Panc1 (cell line): ENCODE data around the gene KCNJ11. TPM values are rescaled to one million over a fixed set of nuclear protein-coding genes. Genes with fewer than 3 reads are reported as not detected.

ENCODE experiments used
- ATAC-seq: fragments of 200-7000 bp; cut with Tn5 transposase; 2 replicates; pipeline ENCODE4 v1.9.1; 2020; ENCODE audit warnings: mild to moderate bottlenecking, moderate library complexity
- BruUV-seq: library from RNA; stranded (reverse); fragments of 400-500 nt; replicated peaks from 2 replicates; lab custom pipeline; 2021; lab: Mats Ljungman, UMichigan
- CTCF ChIA-PET: fragments of 300-600 bp; sonication (Branson Sonifier 250); formaldehyde crosslinking; loops from one replicate; lab custom pipeline; 2022; ENCODE audit warnings: antibody characterized with exemption; lab: Charles Lee
- POLR2A ChIA-PET: fragments of 300-600 bp; sonication (Branson Sonifier 250); formaldehyde crosslinking; loops from one replicate; lab custom pipeline; 2022; ENCODE audit warnings: antibody characterized with exemption; lab: Charles Lee
- DNase-seq: peaks from one replicate; pipeline ENCODE4 v3.0.0-alpha.2; 2010; ENCODE audit warnings: low read depth, low spot score
- H3K27ac ChIP-seq: 2 replicates; pipeline ENCODE4 v1.5.1; 2011; ENCODE audit warnings: mild to moderate bottlenecking, low read length, inconsistent platforms
- H3K27me3 ChIP-seq: fragments of 200-500 bp; sonication (Bioruptor generic); 2 replicates; pipeline ENCODE4 v1.6.0; 2014; ENCODE audit warnings: low read length, inconsistent platforms; ENCODE audit not compliant: control insufficient read depth, insufficient read depth
- H3K36me3 ChIP-seq: fragments of 200-500 bp; sonication (Bioruptor generic); 2 replicates; pipeline ENCODE4 v1.5.1; 2014; ENCODE audit warnings: inconsistent platforms, mild to moderate bottlenecking, low read length, moderate library complexity; ENCODE audit not compliant: control insufficient read depth, insufficient read depth
- H3K4me1 ChIP-seq: 2 replicates; pipeline ENCODE4 v1.5.1; 2011; ENCODE audit warnings: inconsistent platforms, mild to moderate bottlenecking, low read length, moderate library complexity; ENCODE audit not compliant: control insufficient read depth, insufficient read depth
- H3K4me3 ChIP-seq, 2 experiments: 2 replicates each; pipeline ENCODE4 v1.5.1; 2011 to 2012; ENCODE audit warnings: low read depth in 2 of 2, low read length in 2 of 2, mild to moderate bottlenecking in 2 of 2, inconsistent platforms in 1 of 2, moderate library complexity in 1 of 2
- H3K9me3 ChIP-seq: fragments of 200-500 bp; sonication (Bioruptor generic); 2 replicates; pipeline ENCODE4 v1.5.1; 2014; ENCODE audit warnings: low read depth, mild to moderate bottlenecking, inconsistent platforms, low read length, moderate library complexity; ENCODE audit not compliant: control insufficient read depth, insufficient read depth
- CTCF ChIP-seq: fragments of 450-650 bp; IDR thresholded peaks from 2 replicates; pipeline ENCODE4 v1.5.1; 2017; ENCODE audit warnings: mild to moderate bottlenecking
- POLR2AphosphoS5 ChIP-seq: IDR thresholded peaks from 2 replicates; pipeline ENCODE4 v1.6.1; 2012; ENCODE audit warnings: mild to moderate bottlenecking, low read depth, low read length, moderate library complexity
- REST ChIP-seq, 2 experiments: IDR thresholded peaks; 2 replicates each; pipeline ENCODE4 v1.6.1; 2011 to 2012; ENCODE audit warnings: low read depth in 2 of 2, control low read depth in 1 of 2, low read length in 1 of 2, mild to moderate bottlenecking in 1 of 2, moderate library complexity in 1 of 2; ENCODE audit not compliant: insufficient read depth in 1 of 2
- SIN3A ChIP-seq: IDR thresholded peaks from 2 replicates; pipeline ENCODE4 v1.6.1; 2012; ENCODE audit warnings: low read depth, mild to moderate bottlenecking, low read length, moderate library complexity, borderline replicate concordance; ENCODE audit not compliant: insufficient read depth
- TCF7L2 ChIP-seq: IDR thresholded peaks from 2 replicates; pipeline ENCODE4 v1.6.1; 2011; ENCODE audit warnings: mild to moderate bottlenecking, low read depth, low read length, inconsistent platforms
- in situ Hi-C: cut with HindIII; loops from 2 replicates; pipeline ENCODE4 v1.10.0; 2016; ENCODE audit warnings: low sequenced_read_pairs, low pct_unique_long_range_greater_than_20kb
- intact Hi-C: fragments of 100-400 bp; cut with micrococcal nuclease; formaldehyde crosslinking; loops from one replicate; pipeline ENCODE4 v1.10.0; 2022; ENCODE audit not compliant: unreplicated experiment
- total RNA-seq: library from RNA; stranded (reverse); gene quantifications from one replicate; pipeline ENCODE4 v1.2.1, GENCODE V29; 2021; ENCODE audit not compliant: unreplicated experiment

Gene KCNJ11
- total RNA-seq, 1 experiment from 2014 or later, result 0.67 TPM

GRCh38 chr11:17389957-17390649 lies 1.6 kb upstream of the KCNJ11 start:
- intact Hi-C loops, result no loop called here
- H3K36me3 ChIP-seq, result no peaks in the 10 kb centered on the region; the same call in 1 of the 2 replicates
- no peak overlapping the region for H3K27ac ChIP-seq
- in situ Hi-C loops, result no loop called here
- no peaks in the 10 kb centered on the region for H3K4me1 ChIP-seq
- POLR2A ChIA-PET, result no interaction called here
- TF ChIP-seq REST (IDR thresholded peaks at IDR 0.05; ENCODE audit: insufficient read depth in 1 of 2, low read depth in 2 of 2, low read length in 1 of 2), result no peak
- no peak for TF ChIP-seq POLR2AphosphoS5
- TF ChIP-seq TCF7L2, result no peak
- no peak for TF ChIP-seq SIN3A
- no peak for TF ChIP-seq CTCF
- peak overlapping the region; percentile 46 to 57; a peak in 3 of 4 replicates for H3K4me3 ChIP-seq
- ATAC-seq (no peak), DNase-seq (no peak)
- no peaks in the 10 kb centered on the region for H3K9me3 ChIP-seq
- no peaks in the 10 kb centered on the region for H3K27me3 ChIP-seq
- no TSS peak for BruUV-seq
- CTCF ChIA-PET, result no interaction called here

GRCh38 chr11:17389211-17389956 lies 925 bp upstream of the KCNJ11 start:
- intact Hi-C loops (no loop called here), in situ Hi-C loops (no loop called here)
- ATAC-seq (peak; percentile 78), DNase-seq (no peak)
- no peaks in the 10 kb centered on the region for H3K9me3 ChIP-seq
- H3K27me3 ChIP-seq, result no peaks in the 10 kb centered on the region
- no peak overlapping the region for H3K27ac ChIP-seq
- POLR2A ChIA-PET, result interaction anchor here (0.6 kb wide), 1 partner anchor 86 kb away, joined by 14 read pairs; no protein-coding TSS in a partner anchor
- H3K4me1 ChIP-seq, result no peaks in the 10 kb centered on the region
- H3K4me3 ChIP-seq, result peak overlapping the region; percentile 46 to 57
- H3K36me3 ChIP-seq, result no peaks in the 10 kb centered on the region; the same call in 1 of the 2 replicates
- TF ChIP-seq CTCF, result peak; percentile 93
- no peak for TF ChIP-seq POLR2AphosphoS5
- TF ChIP-seq TCF7L2, result no peak
- no TSS peak for BruUV-seq
- CTCF ChIA-PET, result interaction anchor here (0.6 kb wide), 2 partner anchors 29 to 122 kb away, joined by 5 read pairs; no protein-coding TSS in a partner anchor
